Activated CD4-positive, alpha-beta T cell treated with anti-CD3 and anti-CD28 coated beads, Interleukin-2, amount 50 U/mL, for 48 hours (primary cell): ENCODE data around the gene ACSL6.

Experiments used
- DNase-seq, 2 experiments: peaks; one replicate each; pipeline ENCODE4 v3.0.0-alpha.2; 2020

The ACSL6 gene, protein sequence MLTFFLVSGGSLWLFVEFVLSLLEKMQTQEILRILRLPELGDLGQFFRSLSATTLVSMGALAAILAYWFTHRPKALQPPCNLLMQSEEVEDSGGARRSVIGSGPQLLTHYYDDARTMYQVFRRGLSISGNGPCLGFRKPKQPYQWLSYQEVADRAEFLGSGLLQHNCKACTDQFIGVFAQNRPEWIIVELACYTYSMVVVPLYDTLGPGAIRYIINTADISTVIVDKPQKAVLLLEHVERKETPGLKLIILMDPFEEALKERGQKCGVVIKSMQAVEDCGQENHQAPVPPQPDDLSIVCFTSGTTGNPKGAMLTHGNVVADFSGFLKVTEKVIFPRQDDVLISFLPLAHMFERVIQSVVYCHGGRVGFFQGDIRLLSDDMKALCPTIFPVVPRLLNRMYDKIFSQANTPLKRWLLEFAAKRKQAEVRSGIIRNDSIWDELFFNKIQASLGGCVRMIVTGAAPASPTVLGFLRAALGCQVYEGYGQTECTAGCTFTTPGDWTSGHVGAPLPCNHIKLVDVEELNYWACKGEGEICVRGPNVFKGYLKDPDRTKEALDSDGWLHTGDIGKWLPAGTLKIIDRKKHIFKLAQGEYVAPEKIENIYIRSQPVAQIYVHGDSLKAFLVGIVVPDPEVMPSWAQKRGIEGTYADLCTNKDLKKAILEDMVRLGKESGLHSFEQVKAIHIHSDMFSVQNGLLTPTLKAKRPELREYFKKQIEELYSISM

DNA sequence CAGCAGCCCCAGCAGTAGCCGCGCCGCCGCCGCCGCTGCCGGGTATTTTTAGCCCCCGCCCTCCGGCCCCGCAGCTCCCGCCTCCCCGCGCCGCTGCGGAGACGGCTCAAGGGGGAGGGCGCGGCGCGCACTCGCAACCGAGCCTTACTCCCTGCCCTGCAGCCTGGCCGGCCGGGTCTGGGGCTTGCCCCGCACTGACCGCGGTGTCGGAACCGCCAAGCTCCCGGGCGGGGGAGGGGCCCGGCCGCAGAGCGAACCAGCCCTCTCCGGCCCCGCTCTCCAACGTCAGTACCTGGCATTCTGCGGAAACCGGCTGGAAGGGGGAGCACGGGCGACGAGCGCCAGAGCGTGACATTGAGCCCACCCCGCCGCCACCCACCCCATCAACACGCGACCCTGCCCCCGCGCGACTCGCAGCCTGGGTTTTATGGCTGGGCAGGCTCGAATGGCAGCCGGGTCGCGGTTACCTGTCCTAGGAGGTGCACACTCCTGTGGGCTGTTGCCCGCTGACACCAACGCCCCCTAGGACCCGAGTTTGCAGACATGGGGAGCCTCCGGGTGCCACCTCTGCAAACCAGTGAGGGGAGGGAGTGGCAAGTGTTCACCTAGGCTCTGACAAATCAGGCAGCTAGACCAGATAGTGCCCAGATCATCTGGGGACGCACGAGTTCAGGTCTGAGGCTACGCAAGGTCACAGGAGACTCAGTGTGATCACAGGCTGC, at the start of gene ACSL6:
ACSL6 (minus strand) TSS at position 37 of the 722 bp plus-strand sequence. CDS start 105 bp downstream, outside the sequence.
- peak in 1 of 2 experiments; percentile 32 for DNase-seq

- DNase-seq = peak in 1 of 2 experiments; percentile 4
These were observed 49.2 kb upstream of the ACSL6 start, which contains the start of gene IL3 for GRCh38 chr5:132060501-132061161. IL3 (plus strand) TSS chr5:132060655; CDS start chr5:132060707, 52 bp downstream.

- peak in 1 of 2 experiments; percentile 2 for DNase-seq
These were observed 48.4 kb upstream of the ACSL6 start for GRCh38 chr5:132059696-132060500.

GRCh38 chr5:132059043-132059695, 47.7 kb upstream of the ACSL6 start:
- DNase-seq = peak in 1 of 2 experiments; percentile 21

- peak in 1 of 2 experiments; percentile 1 for DNase-seq
These were observed 47.2 kb upstream of the ACSL6 start for GRCh38 chr5:132058646-132059042.

DNA sequence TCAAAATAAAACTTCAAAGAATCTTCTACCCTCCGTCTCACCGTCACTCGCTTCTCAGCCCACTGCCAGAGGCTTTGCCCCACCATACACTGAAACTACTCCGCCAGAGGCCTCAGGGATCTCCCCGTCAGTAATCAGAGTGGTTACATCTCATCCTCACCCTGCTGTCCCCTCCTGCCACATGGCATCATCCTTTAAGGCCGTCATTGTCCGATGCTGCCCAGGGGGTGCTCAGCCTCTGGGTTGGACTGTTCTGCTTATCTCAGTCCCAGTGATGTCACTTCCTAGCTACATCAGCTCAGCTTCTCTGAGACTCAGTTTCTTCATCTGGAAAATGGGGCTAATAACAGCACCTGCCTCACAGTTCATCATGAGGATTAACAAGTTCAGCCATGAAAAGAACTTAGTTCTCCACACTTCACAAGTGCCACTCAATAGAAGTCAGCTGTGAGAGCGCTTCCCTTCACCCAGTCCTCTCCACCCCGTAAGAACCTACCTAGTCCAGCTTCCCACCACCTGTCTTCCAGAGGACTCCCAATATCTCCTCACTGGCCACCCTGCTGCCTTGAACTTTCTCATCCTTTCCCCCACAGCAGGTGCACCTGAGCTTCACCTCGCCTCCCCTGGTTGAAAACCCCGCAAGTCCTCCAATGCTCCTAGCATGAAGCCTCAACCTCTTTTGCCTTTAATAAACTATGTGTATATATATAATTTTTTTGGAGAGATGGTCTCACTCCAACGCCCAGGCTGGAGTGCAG, 46.2 kb upstream of the ACSL6 start:
- DNase-seq = peak in 1 of 2 experiments; percentile 2

- peak in 1 of 2 experiments; percentile 2 for DNase-seq
These were observed 45.4 kb upstream of the ACSL6 start for GRCh38 chr5:132056610-132057497.

DNA sequence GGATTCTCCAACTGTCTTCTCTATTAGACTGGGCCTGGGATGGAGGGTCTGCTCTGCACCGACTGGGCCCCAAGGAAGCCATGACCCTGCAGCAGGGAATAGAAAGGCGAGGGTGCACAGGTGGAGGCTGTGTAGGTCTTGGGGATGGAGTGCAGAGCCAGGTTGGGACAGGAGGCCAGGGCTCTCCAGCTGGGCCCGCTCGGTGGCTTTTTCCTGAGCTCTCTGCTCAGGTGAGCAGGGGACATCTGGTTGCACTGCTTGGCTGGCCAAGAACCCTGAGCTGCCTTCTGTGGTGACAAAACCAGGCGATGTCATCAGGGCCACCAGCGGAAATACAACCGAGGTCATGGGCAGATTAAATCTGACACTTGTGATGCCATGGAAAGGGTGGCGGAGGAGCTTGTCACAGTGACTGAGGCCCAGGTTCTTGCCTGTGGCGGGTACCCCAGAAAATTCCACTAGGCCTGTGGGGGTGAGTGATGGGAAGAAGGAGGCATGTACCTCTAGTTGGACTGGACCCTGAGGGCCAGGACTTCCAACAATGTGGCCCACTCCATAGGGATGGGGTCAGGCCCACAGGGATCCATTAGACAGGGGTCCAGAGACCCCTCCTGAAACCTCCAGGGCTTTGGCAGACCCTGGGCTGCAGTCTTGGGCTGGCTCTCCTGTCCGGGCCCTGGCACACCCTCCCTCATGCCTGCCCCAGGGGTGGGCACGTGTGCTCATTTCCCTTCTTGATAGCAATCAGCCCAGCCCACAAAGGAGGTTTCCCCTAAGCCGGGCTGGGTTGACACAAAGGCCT, 44.6 kb upstream of the ACSL6 start:
- DNase-seq = peak in 1 of 2 experiments; percentile 37

GRCh38 chr5:132055441-132055807, 44.0 kb upstream of the ACSL6 start:
- DNase-seq = no peak

DNA sequence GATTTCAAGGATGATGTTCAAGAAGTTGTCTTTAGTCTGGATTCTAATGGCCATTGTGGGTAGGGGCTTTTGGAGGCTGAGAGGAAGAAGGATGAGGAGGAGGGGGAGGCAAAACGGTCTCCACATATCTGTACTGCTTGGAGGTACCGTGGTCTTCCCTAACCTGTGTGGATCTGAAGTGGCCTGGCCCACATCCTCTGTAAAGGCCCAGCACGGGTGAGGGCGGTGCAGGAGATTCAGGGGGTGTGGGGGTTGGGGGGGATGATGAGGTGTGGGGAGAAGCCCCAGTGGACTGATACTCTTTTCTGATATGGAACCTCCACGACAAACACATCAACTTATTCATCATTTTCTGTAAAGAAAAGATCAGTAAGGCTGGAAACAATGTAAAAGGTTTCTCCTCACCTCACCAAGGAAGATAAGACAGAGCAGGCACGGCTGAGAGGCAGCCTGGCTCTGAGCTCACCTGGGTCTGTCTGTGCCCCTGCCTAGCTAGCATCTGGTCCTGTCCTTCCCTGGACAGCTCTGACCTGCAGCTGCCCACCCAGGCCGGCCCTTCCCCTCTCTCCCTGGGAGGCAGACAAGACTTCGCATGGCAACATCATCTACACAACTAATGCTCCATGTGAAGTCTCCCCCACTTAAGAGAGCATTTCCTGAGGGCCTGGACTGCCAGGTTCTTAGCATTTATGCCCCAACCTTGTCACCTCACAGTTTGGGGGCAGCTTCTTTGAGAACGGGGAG, 43.4 kb upstream of the ACSL6 start:
- no peak for DNase-seq

GRCh38 chr5:132054031-132054696, 42.7 kb upstream of the ACSL6 start:
- no peak for DNase-seq

DNA sequence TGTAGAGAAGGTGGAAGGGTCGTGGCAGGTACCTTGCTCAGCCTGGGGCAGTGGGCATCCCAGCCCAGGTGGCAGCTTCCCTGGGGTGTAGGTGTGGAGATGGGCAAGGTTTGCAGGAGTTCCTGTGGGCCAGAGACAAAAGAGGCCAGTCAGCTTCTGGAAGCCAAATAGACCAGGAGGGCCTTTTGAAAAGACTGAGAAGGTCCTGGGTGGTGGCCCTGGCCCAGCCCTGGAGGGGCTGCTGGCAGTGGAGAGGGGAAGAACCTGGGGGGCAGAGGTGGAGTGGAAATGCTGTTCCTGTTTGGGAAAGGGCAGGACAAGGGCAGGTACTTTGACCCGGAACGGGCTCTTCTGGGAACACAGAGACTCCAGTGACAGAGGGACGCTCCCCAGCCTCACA, 42.0 kb upstream of the ACSL6 start:
- no peak for DNase-seq

DNA sequence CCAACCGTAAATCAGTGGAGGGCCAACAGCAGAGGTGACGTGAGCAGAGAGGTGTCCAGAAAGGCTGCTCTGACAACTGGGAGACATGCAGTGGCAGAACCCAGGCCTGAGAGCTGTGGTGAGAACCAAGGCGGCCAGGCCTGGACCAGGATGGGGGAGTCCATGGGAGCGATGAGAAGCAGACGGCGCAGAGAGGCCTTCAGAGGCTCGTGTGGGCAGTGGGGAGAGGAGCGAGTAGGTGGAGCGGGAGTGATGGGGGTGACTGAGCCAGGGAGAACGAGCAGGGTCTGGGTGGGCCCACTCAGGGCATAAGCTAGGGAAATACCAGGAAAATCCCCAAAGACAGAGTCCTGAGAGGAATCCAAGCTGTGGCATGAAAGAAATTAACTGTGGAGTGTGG, 41.1 kb upstream of the ACSL6 start:
- DNase-seq = no peak

GRCh38 chr5:132050661-132051552, 39.4 kb upstream of the ACSL6 start:
- DNase-seq = no peak

GRCh38 chr5:132050136-132050535, 38.7 kb upstream of the ACSL6 start:
- DNase-seq = no peak

DNA sequence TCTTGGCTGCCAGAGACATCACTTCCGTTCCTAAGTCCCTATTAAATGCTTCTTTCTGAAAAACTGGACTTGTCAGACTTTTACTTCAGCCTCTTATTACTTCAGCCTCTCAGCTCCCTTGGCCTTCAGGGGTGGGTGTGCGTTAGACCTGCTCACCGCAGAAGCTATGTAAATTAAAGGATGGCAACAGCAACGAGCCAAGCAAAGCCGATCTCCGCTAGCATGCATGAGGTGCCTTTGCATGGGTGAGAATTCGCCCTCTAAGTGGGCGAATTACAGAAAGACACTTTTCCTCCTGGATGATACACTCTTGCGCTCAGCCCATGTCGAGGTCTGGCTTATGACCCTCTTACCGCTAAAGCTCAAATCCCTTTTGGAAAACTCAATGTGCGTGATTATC, 38.1 kb upstream of the ACSL6 start:
- no peak for DNase-seq
